ENCODE results near the gene CDH4.

The CDH4 gene

GRCh38 chr20:61332016-61332975, 80.2 kb downstream of the CDH4 start:
- no peak for DNase-seq

GRCh38 chr20:61333484-61334108, 81.5 kb downstream of the CDH4 start:
- DNase-seq: no peak

DNA sequence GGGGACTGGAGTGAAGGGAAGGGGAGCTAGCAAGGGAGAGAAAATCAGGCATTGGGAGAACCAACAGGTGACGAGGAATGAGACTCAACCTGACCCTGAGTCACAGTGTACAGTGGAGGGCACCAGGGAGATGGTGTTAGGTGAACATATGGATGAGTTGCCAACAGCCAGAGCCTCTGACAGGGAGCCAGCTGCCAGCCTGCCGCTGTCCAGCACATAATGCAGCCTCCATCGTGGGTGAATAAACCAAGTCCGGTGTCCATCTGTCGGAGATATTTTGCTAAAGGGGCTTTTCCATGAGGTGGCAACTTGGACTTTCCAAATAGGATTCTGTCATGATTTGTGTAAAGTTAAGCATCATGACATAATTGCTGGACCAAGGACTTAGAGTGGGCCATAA, 88.1 kb downstream of the CDH4 start:
- no peak for DNase-seq

- no peak for DNase-seq
These were observed 89.5 kb downstream of the CDH4 start for GRCh38 chr20:61341605-61342004.

DNA sequence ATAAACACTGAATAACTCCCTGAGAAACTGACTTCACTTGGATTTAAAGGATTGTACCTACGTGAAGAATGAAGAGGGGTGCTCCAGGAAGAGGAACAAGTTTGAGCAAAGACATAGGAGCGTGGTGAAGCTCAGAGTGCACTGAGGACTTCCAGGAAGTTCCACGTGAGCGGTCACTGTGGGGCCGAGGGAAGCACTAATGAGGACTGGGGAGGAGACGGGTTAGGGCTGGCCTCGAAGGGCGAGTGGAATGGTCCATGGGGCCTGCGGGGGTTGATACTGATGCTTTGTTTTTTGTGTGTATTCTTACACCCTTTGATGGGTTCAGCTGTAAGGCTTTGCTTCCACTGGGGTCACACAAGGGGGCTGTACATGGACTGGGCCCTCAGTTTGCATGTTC, 91.9 kb downstream of the CDH4 start:
- no peak for DNase-seq

DNA sequence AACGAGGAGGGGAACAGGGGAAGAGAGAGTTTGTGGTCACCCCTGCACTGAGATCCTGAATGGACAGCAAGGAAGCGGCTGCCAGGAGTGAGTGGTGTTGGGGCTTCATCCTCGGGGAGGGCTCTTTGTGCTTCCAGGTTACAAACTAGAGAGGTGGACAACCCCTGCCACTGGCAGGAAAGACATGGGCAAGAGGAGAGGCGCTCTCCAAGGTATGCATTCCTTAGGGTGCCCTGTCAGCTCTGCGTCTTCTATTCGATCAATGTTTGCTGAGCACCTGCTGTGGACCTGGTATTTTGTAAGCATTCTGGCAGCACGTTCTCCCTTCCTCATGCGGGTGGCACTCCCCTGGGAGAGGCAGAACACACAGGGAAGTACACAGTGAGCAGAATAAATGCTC, 93.6 kb downstream of the CDH4 start:
- DNase-seq: no peak

GRCh38 chr20:61346996-61347395, 94.9 kb downstream of the CDH4 start:
- no peak for DNase-seq

DNA sequence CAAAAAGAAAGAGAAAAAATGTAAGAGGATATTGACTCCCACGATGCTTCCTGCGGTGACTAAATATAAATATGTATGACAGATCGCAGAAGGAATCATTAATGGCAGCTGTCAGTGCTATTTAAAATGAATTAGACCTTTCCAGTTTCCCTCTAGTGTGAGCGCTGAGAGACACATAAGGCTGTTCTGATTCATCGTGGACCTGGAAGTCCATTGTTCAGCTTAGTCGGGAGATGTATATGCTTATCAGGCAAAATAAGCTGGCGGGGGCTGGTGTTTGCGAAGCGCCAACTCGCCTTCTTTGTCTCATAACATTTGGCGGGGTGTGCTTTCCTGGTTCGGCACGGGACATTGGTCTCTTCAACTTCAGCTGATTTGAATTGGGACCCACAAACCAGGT, 95.4 kb downstream of the CDH4 start:
- DNase-seq: no peak

- DNase-seq: no peak
These were observed 97.5 kb downstream of the CDH4 start for GRCh38 chr20:61349447-61350165.

- DNase-seq: no peak
These were observed 98.6 kb downstream of the CDH4 start for GRCh38 chr20:61350500-61351250.

- no peak for DNase-seq
These were observed 100.5 kb downstream of the CDH4 start for GRCh38 chr20:61352346-61353260.

DNA sequence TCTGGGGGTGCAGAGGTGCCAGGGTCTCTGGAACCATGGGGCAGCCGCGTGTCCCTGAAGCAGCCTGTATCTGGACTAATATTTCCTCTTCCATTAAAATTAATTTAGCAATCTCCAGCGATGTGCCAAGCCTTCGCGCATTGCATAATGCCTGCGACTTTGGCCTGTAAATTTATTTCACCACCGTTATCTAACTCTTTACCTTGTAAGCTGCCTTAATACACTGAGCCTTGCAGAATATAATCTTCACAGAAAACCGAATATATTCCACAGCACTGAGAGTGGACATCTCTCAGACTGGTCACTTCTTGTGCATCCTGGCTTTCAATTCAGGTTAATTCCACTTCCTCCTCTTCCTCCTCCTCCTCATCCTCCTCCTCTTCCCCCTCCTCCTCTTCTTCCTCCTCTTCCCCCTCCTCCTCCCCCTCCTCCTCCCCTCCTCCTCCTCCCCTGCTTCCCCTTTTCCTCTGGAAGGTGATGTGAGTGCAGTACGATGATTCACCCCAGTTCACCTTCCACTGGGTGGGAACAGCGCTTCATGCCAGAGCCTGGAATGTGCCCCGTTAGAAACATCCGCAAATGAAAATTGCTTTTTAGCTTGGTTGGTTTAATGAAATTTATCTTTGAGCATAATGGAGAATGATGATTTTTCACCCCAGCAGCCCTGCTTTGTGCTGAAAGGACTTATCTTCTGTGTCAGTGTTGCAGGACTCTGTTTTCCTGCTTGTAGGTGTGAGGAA, 101.4 kb downstream of the CDH4 start:
- no peak for DNase-seq

DNA sequence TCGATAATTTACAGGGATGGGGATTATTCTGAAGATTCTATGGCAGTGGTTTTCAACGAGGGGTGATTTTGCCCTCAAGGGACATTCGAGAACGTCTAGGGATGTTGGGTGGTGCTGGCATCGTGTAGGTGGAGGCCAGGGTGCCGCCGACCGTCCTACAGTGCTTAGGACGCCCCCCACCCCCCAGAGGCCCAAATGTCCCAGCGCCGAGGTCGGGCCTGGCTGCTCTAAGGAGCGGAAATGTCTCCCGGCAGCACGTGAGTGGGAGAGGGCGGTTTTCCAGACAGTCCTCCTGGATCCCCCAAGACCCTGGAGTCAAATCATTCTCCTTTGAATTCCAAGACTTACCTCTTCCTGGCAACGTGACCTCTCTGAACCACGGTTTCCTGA, 101.9 kb downstream of the CDH4 start:
- DNase-seq: no peak

DNA sequence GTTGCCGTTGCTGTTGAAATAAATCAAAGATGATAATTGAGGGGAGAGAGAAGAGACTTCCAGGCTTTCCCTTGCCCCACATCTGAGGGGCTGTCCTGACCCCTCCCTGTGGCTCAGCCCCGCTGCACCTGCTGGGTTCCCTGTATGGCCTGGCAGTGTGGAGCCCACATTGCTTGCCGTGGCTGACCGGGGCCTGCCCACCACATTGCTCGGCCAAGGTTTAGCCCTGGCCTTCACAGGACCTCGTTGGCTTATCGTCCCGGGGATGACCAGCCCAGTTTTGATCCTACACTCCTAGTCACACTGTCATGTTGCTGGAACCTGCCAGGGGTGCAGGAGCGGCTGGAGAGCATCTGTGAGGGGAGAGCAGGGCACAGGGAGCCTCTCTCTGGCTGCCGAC, 102.4 kb downstream of the CDH4 start:
- DNase-seq: no peak

- no peak for DNase-seq
These were observed 102.9 kb downstream of the CDH4 start for GRCh38 chr20:61354901-61355495.

- no peak for DNase-seq
These were observed 103.5 kb downstream of the CDH4 start for GRCh38 chr20:61355585-61355984.

DNA sequence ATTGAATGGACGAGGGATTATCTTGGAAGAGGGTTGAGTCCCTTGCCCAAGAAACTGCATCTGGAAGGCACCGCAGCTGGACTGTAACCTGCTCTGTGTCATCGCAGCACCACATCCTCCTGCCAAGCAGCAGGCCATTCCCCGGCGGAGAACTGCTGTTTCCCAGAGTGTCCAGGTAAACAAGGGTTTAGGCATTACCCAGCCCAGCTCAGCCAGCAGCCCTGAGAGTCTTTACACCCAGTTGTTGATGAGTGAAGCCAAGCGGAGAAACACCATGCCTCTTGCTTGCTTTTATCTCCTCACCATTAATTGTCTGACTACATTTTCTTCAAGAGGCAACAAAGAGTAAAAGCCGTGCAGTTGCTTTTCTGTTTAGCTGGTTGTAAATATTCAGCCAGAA, 104.1 kb downstream of the CDH4 start:
- no peak for DNase-seq

- no peak for DNase-seq
These were observed 105.1 kb downstream of the CDH4 start for GRCh38 chr20:61357119-61357518.

GRCh38 chr20:61359254-61359653, 107.2 kb downstream of the CDH4 start:
- DNase-seq: no peak

- DNase-seq: no peak
These were observed 108.2 kb downstream of the CDH4 start for GRCh38 chr20:61360296-61360695.

- no peak for DNase-seq
These were observed 108.9 kb downstream of the CDH4 start for GRCh38 chr20:61360940-61361339.
